HT-29 (cell line): Measurements from ENCODE around the gene YAF2. TPM values are rescaled to one million over a fixed set of nuclear protein-coding genes. Genes with fewer than 3 reads are reported as not detected.
"Not testable (repeated sequence)": the region's sequence is repeated elsewhere in the genome, so short reads cannot be mapped to it uniquely, and the experiment has no call there.

Experiments
- DNase-seq: peaks from one replicate; pipeline ENCODE4 v3.0.0-alpha.2; 2015; ENCODE audit warnings: low spot score
- total RNA-seq: library from RNA; depleted of rRNA; stranded (reverse); fragments of >200 nt; shearing (Covaris generic); gene quantifications from 2 replicates; pipeline ENCODE4 v1.2.3, GENCODE V29; 2014

Gene YAF2
- total RNA-seq, 1 experiment from 2014 or later: 6.8 TPM

DNA sequence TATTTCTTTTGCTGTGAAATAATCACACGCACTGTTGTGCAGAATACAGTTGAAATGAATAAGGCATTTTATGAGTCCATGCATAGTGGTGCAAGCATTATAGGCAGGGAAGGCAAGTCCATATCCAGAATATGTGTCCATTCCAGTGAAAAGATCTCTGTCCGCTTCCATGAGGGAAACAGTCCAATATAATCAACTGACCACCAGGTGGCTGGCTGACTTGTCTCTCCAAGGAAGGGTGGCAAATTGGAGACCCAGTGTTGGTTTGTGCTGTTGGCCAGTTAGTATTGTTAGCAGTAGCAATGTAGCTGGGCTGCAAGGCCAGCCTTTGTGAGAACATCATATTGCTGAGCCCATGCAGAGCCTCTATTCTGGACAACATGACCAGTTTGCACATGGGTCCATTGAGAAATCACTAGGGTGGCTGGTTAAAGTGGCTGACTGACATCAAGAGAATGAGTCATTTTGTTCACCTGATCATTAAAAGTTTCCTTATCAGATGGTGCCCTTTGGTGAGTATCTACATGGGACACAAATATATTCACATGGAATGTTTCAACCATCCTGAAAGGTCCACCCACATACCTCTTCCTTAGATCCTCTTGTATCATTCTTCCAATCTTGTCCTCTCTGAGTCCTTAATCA, 17.3 kb upstream of the YAF2 start:
- DNase-seq: peak; percentile 34

DNA sequence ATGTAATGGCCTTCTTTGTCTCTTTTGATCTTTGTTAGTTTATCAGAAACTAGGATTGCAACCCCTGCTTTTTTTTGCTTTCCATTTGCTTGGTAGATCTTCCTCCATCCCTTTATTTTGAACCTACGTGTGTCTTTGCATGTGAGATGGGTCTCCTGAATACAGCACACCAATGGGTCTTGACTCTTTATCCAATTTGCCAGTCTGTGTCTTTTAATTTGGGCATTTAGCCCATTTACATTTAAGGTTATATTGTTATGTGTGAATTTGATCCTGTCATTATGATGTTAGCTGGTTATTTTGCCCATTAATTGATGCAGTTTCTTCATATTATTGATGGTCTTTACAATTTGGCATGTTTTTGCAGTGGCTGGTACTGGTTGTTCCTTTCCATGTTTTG, 14.6 kb upstream of the YAF2 start:
- DNase-seq: not testable (repeated sequence)

- DNase-seq: not testable (repeated sequence)
Observed at GRCh38 chr12:42249033-42249432, 11.0 kb upstream of the YAF2 start.

DNA sequence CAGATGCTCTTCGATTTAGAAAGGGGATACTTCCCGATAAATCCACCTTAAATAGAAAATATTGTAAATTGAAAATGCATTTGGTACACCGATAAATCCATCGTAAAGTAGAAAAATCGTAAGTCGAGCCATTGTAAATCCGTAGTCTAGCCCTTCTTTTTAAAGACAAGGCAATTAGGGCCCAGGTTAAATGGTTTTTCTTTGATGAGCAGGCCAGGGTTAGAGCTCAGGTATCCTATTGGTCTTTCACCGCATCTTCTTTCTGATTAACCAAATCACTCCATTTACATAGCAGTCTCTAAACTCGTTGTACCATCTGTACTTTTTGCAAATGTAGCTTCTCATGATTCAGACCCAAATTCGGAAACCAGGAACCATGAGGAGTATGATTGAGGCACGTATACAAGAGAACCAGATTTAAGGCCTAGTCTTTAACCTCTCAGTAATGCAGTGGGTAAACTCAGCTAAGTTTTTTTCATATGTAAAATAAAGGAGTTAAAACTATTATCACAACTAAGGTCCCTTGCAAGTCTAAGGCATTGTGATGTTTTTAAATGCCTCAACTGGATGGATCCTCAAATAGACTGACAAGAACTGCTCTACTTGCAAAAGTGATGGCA, 2.2 kb upstream of the YAF2 start:
- no peak for DNase-seq

DNA sequence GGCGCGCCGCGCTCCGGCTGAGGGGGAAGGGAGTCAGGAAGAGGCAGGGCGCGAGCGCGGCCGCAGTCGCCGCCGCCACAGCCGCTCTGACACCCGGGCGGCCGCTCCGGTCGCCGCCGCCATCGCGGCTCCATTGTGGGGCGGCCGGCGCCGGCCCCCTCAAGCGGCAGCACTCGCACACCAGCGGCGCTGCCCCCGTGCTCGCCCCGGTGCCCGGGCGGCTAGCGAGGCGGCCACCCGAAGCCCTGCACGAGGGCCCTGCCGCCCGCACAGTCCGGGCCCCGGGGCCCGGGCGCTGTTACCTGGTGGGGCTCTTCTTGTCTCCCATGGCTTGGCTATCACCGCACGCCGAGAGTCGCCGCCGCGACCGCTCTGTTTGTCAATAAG, 202 bp downstream of the YAF2 start:
- no peak for DNase-seq

GRCh38 chr12:42237052-42237852, 796 bp downstream of the YAF2 start:
- peak; percentile 78 for DNase-seq

DNA sequence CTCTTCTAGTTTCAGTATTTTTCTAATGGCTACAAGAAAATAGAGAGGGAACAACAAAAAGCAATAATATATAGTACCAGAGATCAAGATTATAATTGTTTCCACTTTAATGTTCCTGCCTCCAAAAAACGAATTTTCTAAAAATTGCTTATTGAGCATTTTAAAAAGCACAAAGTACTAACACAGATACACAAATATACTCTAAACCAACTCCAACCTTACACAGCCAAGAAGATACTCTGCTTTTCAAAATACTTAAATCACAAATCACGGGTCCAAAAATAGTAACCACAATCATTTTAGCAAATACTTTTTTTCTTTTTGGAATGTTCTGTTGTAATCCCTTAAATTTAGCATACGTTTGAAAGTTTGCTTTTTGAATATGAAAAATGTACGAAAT, 2.0 kb downstream of the YAF2 start:
- no peak for DNase-seq

- no peak for DNase-seq
Observed at GRCh38 chr12:42235426-42235825, 2.6 kb downstream of the YAF2 start.

DNA sequence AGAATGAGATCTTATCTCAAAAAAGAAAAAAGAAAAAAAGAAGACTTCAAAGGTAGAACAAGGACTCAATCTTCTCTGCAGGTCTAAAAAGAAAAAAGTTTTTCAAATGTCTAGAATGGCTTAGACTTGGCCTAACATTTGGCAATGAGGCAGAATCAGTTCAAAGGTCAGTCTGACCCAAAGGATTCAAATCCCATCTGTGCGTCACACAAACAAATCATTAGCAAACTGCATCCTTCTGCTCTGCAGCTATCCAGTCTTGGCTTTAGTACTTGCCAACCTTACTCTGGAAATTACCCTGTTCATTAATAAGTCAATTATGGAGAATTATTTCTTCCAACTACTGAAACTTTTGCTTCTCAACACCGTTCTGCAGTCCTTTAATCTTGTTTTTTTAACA, 3.1 kb downstream of the YAF2 start:
- no peak for DNase-seq

DNA sequence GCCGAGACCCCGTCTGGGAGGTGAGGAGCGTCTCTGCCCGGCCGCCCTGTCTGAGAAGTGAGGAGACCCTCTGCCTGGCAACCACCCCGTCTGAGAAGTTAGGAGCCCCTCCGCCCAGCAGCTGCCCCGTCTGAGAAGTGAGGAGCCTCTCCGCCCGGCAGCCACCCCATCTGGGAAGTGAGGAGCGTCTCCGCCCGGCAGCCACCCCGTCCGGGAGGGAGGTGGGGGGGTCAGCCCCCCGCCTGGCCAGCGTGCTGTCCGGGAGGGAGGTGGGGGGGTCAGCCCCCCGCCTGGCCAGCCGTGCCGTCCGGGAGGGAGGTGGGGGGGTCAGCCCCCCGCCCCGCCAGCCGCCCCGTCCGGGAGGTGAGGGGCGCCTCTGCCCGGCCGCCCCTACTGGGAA, 10.5 kb downstream of the YAF2 start:
- DNase-seq: not testable (repeated sequence)

DNA sequence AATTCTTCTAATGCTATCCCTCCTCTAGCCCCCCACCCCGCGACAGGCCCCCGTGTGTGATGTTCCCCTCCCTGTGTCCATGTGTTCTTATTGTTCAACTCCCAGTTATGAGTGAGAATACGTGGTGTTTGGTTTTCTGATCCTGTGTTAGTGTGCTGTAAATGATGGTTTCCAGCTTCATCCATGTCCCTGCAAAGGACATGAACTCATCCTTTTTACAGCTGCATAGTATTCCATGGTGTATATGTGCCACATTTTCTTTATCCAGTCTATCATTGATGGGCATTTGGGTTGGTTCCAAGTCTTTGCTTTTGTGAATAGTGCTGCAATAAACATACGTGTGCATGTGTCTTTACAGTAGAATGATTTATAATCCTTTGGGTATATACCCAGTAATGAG, 13.5 kb downstream of the YAF2 start:
- not testable (repeated sequence) for DNase-seq

GRCh38 chr12:42222724-42223123, 15.3 kb downstream of the YAF2 start:
- no peak for DNase-seq

GRCh38 chr12:42221726-42222125, 16.3 kb downstream of the YAF2 start:
- DNase-seq: no peak

- no peak for DNase-seq
Observed at GRCh38 chr12:42217656-42218055, 20.4 kb downstream of the YAF2 start.

GRCh38 chr12:42216737-42217136, 21.3 kb downstream of the YAF2 start:
- DNase-seq: no peak

DNA sequence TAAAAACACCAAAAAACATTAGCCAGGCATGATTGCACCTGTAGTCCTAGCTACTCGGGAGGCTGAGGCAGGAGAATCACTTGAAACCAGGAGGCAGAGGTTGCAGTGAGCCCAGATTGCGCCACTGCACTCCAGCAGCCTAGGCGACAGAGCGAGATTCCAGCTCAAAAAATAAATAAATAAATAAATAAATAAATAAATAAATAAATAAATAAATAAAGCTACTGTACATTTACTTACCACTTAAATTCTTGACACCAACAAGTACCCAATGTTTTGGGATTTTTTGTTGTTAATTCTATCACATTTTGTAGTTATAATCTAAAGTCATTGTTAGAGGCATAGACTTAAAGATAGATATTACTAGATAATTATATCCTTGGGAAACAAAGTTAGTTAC, 22.3 kb downstream of the YAF2 start:
- DNase-seq: not testable (repeated sequence)

- DNase-seq: peak; percentile 9
Observed at GRCh38 chr12:42213954-42214426, 24.1 kb downstream of the YAF2 start.

DNA sequence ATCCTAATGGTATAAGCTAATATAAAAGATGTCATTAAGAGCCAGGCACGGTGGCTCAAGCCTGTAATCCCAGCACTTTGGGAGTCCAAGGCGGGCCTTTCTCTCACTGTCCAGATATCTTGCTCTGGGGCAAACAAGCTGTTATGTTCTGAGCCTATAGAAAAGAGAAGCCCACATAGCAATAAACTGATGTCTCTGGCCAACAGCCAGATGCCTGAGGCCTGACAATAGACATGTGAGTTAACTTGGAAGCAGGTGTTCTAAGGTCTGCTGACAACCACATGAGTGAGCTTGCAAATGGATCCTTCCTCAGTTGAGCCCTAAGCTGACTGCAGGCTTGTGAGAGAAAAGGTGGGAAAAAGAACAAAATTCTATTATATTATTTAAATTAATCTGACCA, 25.0 kb downstream of the YAF2 start:
- peak; percentile 31 for DNase-seq

DNA sequence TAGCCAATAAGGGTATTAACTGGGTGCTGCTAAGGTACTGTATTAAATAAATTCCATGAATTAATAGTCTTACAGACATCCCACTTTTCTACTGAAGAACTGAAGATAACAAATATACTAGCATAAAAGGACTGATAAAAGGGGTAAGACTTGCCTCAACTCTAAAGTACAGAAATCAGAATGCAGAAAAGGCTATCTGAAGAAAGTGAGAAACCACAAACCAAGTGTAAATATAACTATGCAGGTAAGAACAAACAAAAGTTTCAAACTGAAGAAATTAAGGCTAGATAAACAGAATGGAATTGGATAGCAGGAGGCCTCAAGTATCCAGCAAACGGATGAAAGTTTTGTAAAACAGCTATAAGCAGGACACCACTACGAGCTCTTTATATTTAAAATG, 29.5 kb downstream of the YAF2 start:
- DNase-seq: no peak

- no peak for DNase-seq
Observed at GRCh38 chr12:42204819-42205218, 33.2 kb downstream of the YAF2 start.

GRCh38 chr12:42204362-42204761, 33.7 kb downstream of the YAF2 start:
- no peak for DNase-seq

GRCh38 chr12:42201063-42201462, 37.0 kb downstream of the YAF2 start:
- no peak for DNase-seq

GRCh38 chr12:42199007-42199406, 39.0 kb downstream of the YAF2 start:
- DNase-seq: no peak
